ENCODE results near the gene AZU1.

The AZU1 gene

GRCh38 chr19:797528-798414, 29.9 kb upstream of the AZU1 start:
- peak; percentile 97 for DNase-seq

GRCh38 chr19:798415-799075, 29.1 kb upstream of the AZU1 start:
- no peak for DNase-seq

GRCh38 chr19:799076-799881, 28.4 kb upstream of the AZU1 start:
- peak; percentile 58 for DNase-seq

- DNase-seq: no peak
Measured at GRCh38 chr19:800360-801029, 27.1 kb upstream of the AZU1 start.

- DNase-seq: peak; percentile 74
Measured at GRCh38 chr19:801030-801860, 26.4 kb upstream of the AZU1 start.

GRCh38 chr19:801861-802497, 25.7 kb upstream of the AZU1 start:
- peak; percentile 47 for DNase-seq

GRCh38 chr19:802498-803098, 25.0 kb upstream of the AZU1 start:
- no peak for DNase-seq

- no peak for DNase-seq
Measured at GRCh38 chr19:803099-803561, 24.5 kb upstream of the AZU1 start.

- peak; percentile 54 for DNase-seq
Measured at GRCh38 chr19:803686-804418, 23.8 kb upstream of the AZU1 start.

- no peak for DNase-seq
Measured at GRCh38 chr19:804419-805165, 23.0 kb upstream of the AZU1 start.

GRCh38 chr19:805166-805551, 22.5 kb upstream of the AZU1 start:
- DNase-seq: no peak

- DNase-seq: peak; percentile 44
Measured at GRCh38 chr19:805600-806550, 21.8 kb upstream of the AZU1 start.

GRCh38 chr19:806815-807421, 20.7 kb upstream of the AZU1 start:
- peak; percentile 78 for DNase-seq

- DNase-seq: no peak
Measured at GRCh38 chr19:807627-808422, 19.8 kb upstream of the AZU1 start.

GRCh38 chr19:808423-808775, 19.2 kb upstream of the AZU1 start:
- DNase-seq: peak; percentile 47

- peak; percentile 39 for DNase-seq
Measured at GRCh38 chr19:810077-810855, 17.4 kb upstream of the AZU1 start.

All from 8988T (cell line).